CD14-positive monocyte (primary cell): ENCODE measurements around the gene HS3ST3B1. TPM values are rescaled to one million over a fixed set of nuclear protein-coding genes. Genes with fewer than 3 reads are reported as not detected.
A peak's percentile ranks its signal among the peaks of the same experiment; 100 is the strongest.

Source experiments
- DNase-seq, 3 donors: peaks; one replicate each; pipeline ENCODE4 v3.0.0-alpha.2; 2011 to 2022
- H2AFZ ChIP-seq: 2 replicates; pipeline ENCODE4 v1.6.0; 2012; ENCODE audit warnings: mild to moderate bottlenecking, low read depth, low read length, inconsistent platforms; ENCODE audit not compliant: insufficient read depth, poor library complexity, severe bottlenecking
- H3K27ac ChIP-seq, 2 donors: 1 replicate in 1 of 2; 2 replicates in 1 of 2; pipeline ENCODE4 v1.5.1; 2012 to 2013; ENCODE audit warnings: low read length in 2 of 2, control low read depth in 1 of 2, inconsistent platforms in 1 of 2, low read depth in 1 of 2, mild to moderate bottlenecking in 1 of 2
- H3K27me3 ChIP-seq, 2 donors: one replicate each; pipeline versions ENCODE4 v1.6.0 to v1.6.1; 2011 to 2013; ENCODE audit warnings: low read length in 2 of 2; ENCODE audit not compliant: control insufficient read depth in 2 of 2, insufficient read depth in 2 of 2
- H3K36me3 ChIP-seq, 2 donors: replicated peaks in 1 of 2; 1 replicate in 1 of 2; 2 replicates in 1 of 2; pipeline versions ENCODE4 v1.5.1 to v1.6.1; 2012 to 2013; ENCODE audit warnings: low read length in 2 of 2, control low read depth in 1 of 2, inconsistent platforms in 1 of 2, mild to moderate bottlenecking in 1 of 2; ENCODE audit not compliant: insufficient read depth in 2 of 2, control insufficient read depth in 1 of 2
- H3K4me1 ChIP-seq, 2 donors: 1 replicate in 1 of 2; 2 replicates in 1 of 2; pipeline versions ENCODE4 v1.5.1 to v1.6.1; 2012 to 2013; ENCODE audit warnings: low read length in 2 of 2, control low read depth in 1 of 2, inconsistent platforms in 1 of 2, mild to moderate bottlenecking in 1 of 2, moderate library complexity in 1 of 2; ENCODE audit not compliant: insufficient read depth in 2 of 2, control insufficient read depth in 1 of 2
- H3K4me2 ChIP-seq: replicated peaks from 2 replicates; pipeline ENCODE3; 2012; ENCODE audit warnings: low read length, moderate library complexity, mild to moderate bottlenecking; ENCODE audit not compliant: poor library complexity, severe bottlenecking; ENCODE audit errors: extremely low read depth
- H3K4me3 ChIP-seq, 3 experiments: fragments of 200-600 bp in 1 of 3; sonication (generic) in 1 of 3; replicated peaks in 1 of 3; 1 replicate in 2 of 3; 2 replicates in 1 of 3; pipeline ENCODE4 v1.5.1; 2011 to 2013; ENCODE audit warnings: low read length in 3 of 3, mild to moderate bottlenecking in 3 of 3, control low read depth in 2 of 3, low read depth in 2 of 3, inconsistent platforms in 1 of 3, moderate library complexity in 1 of 3
- H3K79me2 ChIP-seq: 2 replicates; pipeline ENCODE4 v1.6.0; 2012; ENCODE audit warnings: mild to moderate bottlenecking, control low read depth, inconsistent platforms, low read length, moderate library complexity; ENCODE audit not compliant: insufficient read depth
- H3K9ac ChIP-seq: 2 replicates; pipeline ENCODE4 v1.6.0; 2017; ENCODE audit warnings: low read length, mild to moderate bottlenecking; ENCODE audit not compliant: insufficient read depth, poor library complexity, severe bottlenecking
- H3K9me3 ChIP-seq, 2 donors: replicated peaks in 1 of 2; 1 replicate in 1 of 2; 2 replicates in 1 of 2; pipeline versions ENCODE4 v1.5.1 to v1.6.1; 2012 to 2013; ENCODE audit warnings: low read length in 2 of 2, control low read depth in 1 of 2; ENCODE audit not compliant: control insufficient read depth in 1 of 2, insufficient read depth in 1 of 2
- H4K20me1 ChIP-seq: 2 replicates; pipeline ENCODE4 v1.6.0; 2012; ENCODE audit warnings: mild to moderate bottlenecking, low read length, control low read depth, moderate library complexity; ENCODE audit not compliant: insufficient read depth
- H3K27ac Mint-ChIP-seq, 7 donors: one replicate each; pipeline ENCODE4 v1.8.0; 2020; ENCODE audit warnings: mild to moderate bottlenecking in 7 of 7, mixed read lengths in 7 of 7, moderate library complexity in 6 of 7, inconsistent platforms in 2 of 7
- H3K27me3 Mint-ChIP-seq, 3 donors: one replicate each; pipeline ENCODE4 v1.8.0; 2021 to 2022; ENCODE audit warnings: low read depth in 3 of 3, mild to moderate bottlenecking in 3 of 3, mixed read lengths in 3 of 3, moderate library complexity in 3 of 3, inconsistent platforms in 1 of 3
- H3K36me3 Mint-ChIP-seq, 2 donors: one replicate each; pipeline ENCODE4 v1.8.0; 2020; ENCODE audit warnings: mixed read lengths in 2 of 2, inconsistent platforms in 1 of 2, mild to moderate bottlenecking in 1 of 2
- H3K4me1 Mint-ChIP-seq: one replicate; pipeline ENCODE4 v1.8.0; 2020; ENCODE audit warnings: mild to moderate bottlenecking, mixed read lengths
- H3K4me3 Mint-ChIP-seq, 2 donors: one replicate each; pipeline ENCODE4 v1.8.0; 2020; ENCODE audit warnings: mild to moderate bottlenecking in 2 of 2, mixed read lengths in 2 of 2, moderate library complexity in 1 of 2
- H3K9me3 Mint-ChIP-seq, 7 donors: one replicate each; pipeline ENCODE4 v1.8.0; 2020 to 2022; ENCODE audit warnings: mixed read lengths in 7 of 7, mild to moderate bottlenecking in 6 of 7, moderate library complexity in 6 of 7, inconsistent platforms in 2 of 7
- WGBS: methylation state at CpG from one replicate; pipeline ENCODE4 v1.1.5; 2013; ENCODE audit warnings: missing lambda C conversion rate; ENCODE audit not compliant: insufficient coverage; 5-methylcytosine and 5-hydroxymethylcytosine counted together
- intact Hi-C, 2 donors: fragments of 100-400 bp; cut with micrococcal nuclease; formaldehyde crosslinking; loops; one replicate each; pipeline versions ENCODE4 v1.15.0 to v1.15.1; 2023
- polyA plus RNA-seq, 3 donors: library from polyadenylated mRNA; depleted of rRNA in 1 of 3; unstranded in 2 of 3; stranded (reverse) in 1 of 3; fragments of 300-500 nt in 2 of 3; fragments of >200 nt in 1 of 3; fragmentation: Illumina TruSeq in 2 of 3; gene quantifications; 1 replicate in 2 of 3; 2 replicates in 1 of 3; pipeline ENCODE4 v1.2.3, GENCODE V29; 2012 to 2021
- TF ChIP-seq, protein P1 (sequence below): fragments of 200-600 bp; IDR thresholded peaks from one replicate; pipeline ENCODE4 v1.8.0; 2022; ENCODE audit warnings: antibody characterized with exemption, mild to moderate bottlenecking

Gene HS3ST3B1
- polyA plus RNA-seq, 3 donors: 0.09 to 0.73 (median 0.32) TPM

DNA sequence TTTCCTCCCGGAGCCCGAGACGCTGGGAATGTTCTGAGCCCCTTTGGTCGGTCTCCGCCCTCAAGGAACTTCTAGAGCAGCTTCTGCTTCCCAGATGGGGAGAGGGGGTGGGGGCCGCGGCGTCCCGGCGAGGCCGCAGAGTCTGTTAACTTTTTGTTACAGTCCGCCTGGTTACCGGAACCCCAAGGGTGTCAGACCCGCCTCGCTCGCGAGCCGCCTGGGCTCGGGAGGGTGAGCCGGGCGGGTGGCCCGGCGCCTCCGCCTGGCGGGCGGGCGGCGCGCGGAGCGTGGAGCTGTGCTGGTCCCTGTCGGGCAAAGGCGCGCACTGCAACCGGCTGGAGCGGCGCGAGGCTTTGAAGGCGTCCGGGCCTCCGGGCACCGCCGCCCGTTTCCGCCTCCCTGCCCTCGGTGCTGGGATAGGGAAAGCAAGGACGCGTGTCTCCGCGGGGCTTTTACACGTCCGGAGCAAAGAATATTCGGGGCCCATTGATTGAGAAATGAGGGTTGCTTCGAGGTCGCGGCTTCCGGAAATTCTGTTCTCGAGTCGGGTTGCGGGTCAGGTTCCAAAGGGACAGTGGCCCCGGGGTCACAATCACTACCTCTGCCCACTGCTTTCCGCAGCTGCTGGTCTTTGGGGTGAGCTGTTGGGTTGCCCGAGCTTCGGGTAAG is 1.7 kb downstream of the HS3ST3B1 start:
- Mint-ChIP-seq H3K4me1 (peaks cover 60% of the 10 kb centered on the region), H3K36me3 (peaks cover 4 to 15% of the 10 kb centered on the region in 2 donors), H3K4me3 (peak overlapping the region; percentile 95), H3K9me3 (peaks cover 0 to 38% (median 24%) of the 10 kb centered on the region in 7 donors), H3K27ac (peak overlapping the region in 6 of 7 donors; percentile 56 to 89 (median 80)), H3K27me3 (peaks cover 56 to 73% (median 68%) of the 10 kb centered on the region in 3 donors)
- peak; percentile 72 to 79 (median 73) for DNase-seq
- Histone ChIP-seq H3K9ac (peak overlapping the region; percentile 56), H2AFZ (peak overlapping the region; percentile 86), H3K4me2 (peak overlapping the region; percentile 82), H3K4me1 (peaks cover 48 to 61% of the 10 kb centered on the region in 2 donors), H4K20me1 (peaks cover 8% of the 10 kb centered on the region), H3K9me3 (peaks cover 5 to 14% of the 10 kb centered on the region in 2 donors), H3K27ac (peak overlapping the region in 1 of 2 donors; percentile 29), H3K36me3 (no peaks in the 10 kb centered on the region), H3K4me3 (peak overlapping the region; percentile 34 to 73 (median 54)), H3K79me2 (peaks cover 15% of the 10 kb centered on the region), H3K27me3 (peaks cover 34 to 61% of the 10 kb centered on the region in 2 donors)
- intact Hi-C loops: loop anchor here (5.0 to 10.0 kb wide), 11 partner anchors 60 to 965 kb away; partner anchors contain the start of gene COX10 (in 2 of the 2)
- WGBS: under 1% methylated on average over 48 of the region's 64 CpGs
- TF ChIP-seq, protein P1, sequence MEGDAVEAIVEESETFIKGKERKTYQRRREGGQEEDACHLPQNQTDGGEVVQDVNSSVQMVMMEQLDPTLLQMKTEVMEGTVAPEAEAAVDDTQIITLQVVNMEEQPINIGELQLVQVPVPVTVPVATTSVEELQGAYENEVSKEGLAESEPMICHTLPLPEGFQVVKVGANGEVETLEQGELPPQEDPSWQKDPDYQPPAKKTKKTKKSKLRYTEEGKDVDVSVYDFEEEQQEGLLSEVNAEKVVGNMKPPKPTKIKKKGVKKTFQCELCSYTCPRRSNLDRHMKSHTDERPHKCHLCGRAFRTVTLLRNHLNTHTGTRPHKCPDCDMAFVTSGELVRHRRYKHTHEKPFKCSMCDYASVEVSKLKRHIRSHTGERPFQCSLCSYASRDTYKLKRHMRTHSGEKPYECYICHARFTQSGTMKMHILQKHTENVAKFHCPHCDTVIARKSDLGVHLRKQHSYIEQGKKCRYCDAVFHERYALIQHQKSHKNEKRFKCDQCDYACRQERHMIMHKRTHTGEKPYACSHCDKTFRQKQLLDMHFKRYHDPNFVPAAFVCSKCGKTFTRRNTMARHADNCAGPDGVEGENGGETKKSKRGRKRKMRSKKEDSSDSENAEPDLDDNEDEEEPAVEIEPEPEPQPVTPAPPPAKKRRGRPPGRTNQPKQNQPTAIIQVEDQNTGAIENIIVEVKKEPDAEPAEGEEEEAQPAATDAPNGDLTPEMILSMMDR: peak; percentile 93

DNA sequence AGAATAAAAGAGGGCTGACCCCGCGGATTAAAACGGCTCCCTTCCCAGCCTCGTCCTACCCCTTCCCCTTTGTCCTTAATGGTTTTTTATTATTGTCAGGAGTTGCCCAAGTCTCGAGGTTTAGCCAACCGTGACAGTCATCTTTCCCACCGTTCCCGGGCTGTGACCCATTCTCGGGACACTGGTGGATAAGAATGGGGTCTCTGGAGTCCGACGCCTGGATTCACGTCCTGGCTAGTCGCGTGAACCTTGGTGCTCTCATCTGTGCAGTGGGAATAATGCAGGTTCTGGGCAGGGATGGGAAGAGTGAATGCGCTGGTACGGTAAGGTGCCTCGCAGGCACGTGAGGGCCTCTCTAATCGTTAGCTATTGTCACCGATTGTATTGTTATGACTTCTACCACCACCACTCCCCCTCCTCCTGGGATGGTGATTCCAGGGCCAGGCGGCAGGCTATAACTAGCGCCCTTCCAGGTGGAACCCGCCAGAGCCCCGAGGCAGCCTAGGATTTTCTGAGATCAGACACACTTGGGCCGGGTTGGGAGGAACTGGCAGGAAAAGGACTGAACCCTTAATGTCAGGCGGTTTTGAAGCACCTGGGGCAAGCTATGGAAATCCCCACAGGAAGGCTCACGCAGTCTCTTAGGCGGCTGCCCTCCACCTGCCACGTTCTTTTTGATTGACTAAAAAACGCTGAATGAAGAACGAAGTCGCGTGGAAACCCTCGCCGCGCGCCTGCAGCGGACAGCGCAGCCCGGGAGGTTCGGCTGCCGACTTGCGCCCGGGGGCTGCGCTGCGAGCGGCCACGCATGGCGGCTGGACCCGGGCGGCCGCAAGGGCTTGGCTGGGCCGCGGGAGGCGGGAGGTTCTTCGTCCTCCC is 2.7 kb downstream of the HS3ST3B1 start:
- Histone ChIP-seq H3K27ac (no peak overlapping the region), H3K36me3 (no peaks in the 10 kb centered on the region), H3K9me3 (peaks cover 0 to 5% of the 10 kb centered on the region in 2 donors), H3K4me1 (peaks cover 45 to 57% of the 10 kb centered on the region in 2 donors), H3K4me3 (peak overlapping the region in 1 of 3 experiments; percentile 73), H3K27me3 (peaks cover 26 to 61% of the 10 kb centered on the region in 2 donors), H3K9ac (no peak overlapping the region), H3K79me2 (peaks cover 15% of the 10 kb centered on the region), H2AFZ (no peak overlapping the region), H3K4me2 (peak overlapping the region; percentile 82), H4K20me1 (peaks cover 8% of the 10 kb centered on the region)
- intact Hi-C loops: loop anchor here (5.0 to 10.0 kb wide), 11 partner anchors 59 to 966 kb away; partner anchors contain the start of gene COX10 (in 2 of the 2)
- peak overlapping the region in 1 of 7 donors; percentile 81 for H3K27ac Mint-ChIP-seq
- TF ChIP-seq, protein P1: no peak
- H3K27me3 Mint-ChIP-seq: peaks cover 46 to 71% (median 58%) of the 10 kb centered on the region in 3 donors
- H3K4me1 Mint-ChIP-seq: peaks cover 59% of the 10 kb centered on the region
- 53% methylated on average over 46 of the region's 56 CpGs for WGBS
- H3K4me3 Mint-ChIP-seq: peak overlapping the region; percentile 86 to 95
- DNase-seq: no peak
- H3K36me3 Mint-ChIP-seq: peaks cover 4 to 13% of the 10 kb centered on the region in 2 donors
- peaks cover 0 to 29% (median 16%) of the 10 kb centered on the region in 7 donors for H3K9me3 Mint-ChIP-seq
